Amniotic epithelial cell (primary cell): ENCODE measurements around the gene NEXN.
"Not testable (repeated sequence)": the region's sequence is repeated elsewhere in the genome, so short reads cannot be mapped to it uniquely, and the experiment has no call there.

Experiments
- DNase-seq: peaks from one replicate; pipeline ENCODE4 v3.0.0-alpha.2; 2010; ENCODE audit warnings: low read depth

Gene NEXN

GRCh38 chr1:77906019-77906545, 17.7 kb downstream of the NEXN start:
- no peak for DNase-seq

DNA sequence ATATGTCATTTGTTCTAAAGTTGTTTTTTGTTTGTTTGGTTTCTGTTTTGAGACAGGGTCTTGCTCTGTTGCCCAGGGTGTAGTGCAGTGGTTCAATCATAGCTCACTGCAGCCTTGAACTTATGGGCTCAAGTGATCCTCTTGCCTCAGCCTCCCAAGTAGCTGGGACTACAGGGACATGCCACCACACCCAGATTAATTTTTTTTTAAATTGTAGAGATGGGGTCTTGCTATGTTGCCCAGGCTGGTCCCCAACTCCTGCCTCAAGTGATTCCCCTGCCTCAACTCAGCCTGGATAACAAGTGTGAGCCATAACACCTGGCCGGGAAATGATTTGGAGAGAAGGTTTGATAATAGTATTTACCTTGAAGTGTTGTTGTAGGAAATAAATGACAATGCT, 18.2 kb downstream of the NEXN start:
- DNase-seq = no peak

- DNase-seq = no peak
These were observed 21.7 kb downstream of the NEXN start for GRCh38 chr1:77910116-77910515.

DNA sequence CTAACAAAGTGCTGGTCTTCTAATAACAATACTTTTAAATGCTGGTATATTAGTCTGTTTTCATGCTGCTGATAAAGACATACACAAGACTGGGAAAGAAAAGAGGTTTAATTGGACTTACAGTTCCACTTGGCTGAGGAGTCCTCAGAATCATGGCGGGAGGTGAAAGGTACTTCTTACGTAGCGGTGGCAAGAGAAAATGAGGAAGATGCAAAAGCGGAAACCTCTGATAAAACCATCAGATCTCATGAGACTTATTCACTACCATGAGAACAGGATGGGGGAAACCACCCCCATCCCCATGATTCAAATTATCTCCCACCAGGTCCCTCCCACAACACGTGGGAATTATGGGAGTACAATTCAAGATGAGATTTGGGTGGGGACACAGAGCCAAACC, 30.5 kb downstream of the NEXN start:
- not testable (repeated sequence) for DNase-seq

DNA sequence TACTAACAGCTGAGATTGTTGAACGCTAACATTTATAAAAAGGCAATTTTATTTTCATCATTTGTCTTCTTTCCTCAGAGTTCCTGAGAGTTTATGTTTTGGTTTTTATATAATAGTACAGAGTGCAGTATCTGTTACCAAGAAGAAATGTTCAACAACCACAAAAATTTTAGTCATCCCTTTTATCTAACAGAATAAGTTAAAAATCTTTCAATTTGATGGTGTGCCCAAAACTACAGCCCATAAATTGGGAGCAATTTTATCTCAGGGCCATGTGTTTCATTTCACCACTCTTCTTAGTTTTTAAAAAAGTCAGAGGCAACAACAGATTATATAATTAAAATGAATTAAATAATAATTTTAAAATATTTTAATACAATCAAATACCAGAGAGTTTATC, 37.1 kb downstream of the NEXN start:
- DNase-seq = peak; percentile 78

DNA sequence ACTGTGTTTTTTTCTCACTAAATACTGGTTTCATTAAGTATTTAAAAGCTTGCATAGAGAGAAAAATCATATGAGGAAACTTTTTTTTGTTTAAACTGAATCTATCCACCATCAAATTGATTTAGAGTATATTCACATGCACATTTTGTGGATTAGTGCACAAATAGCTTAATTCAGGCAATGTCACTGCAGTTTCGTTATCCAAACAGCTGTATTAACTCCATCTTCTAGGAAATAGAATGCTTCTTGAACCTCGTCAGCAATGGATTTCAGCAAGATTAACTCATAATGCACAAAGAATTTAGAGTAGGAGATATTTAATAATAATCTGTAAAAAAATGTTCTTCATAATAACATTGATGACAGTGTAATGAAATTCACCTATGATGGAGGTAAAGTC, 37.5 kb downstream of the NEXN start:
- DNase-seq = peak; percentile 34

- peak; percentile 29 for DNase-seq
These were observed 38.3 kb downstream of the NEXN start for GRCh38 chr1:77926561-77927357.

- DNase-seq = no peak
These were observed 39.0 kb downstream of the NEXN start for GRCh38 chr1:77927414-77927813.

- no peak for DNase-seq
These were observed 41.4 kb downstream of the NEXN start for GRCh38 chr1:77929806-77930205.

DNA sequence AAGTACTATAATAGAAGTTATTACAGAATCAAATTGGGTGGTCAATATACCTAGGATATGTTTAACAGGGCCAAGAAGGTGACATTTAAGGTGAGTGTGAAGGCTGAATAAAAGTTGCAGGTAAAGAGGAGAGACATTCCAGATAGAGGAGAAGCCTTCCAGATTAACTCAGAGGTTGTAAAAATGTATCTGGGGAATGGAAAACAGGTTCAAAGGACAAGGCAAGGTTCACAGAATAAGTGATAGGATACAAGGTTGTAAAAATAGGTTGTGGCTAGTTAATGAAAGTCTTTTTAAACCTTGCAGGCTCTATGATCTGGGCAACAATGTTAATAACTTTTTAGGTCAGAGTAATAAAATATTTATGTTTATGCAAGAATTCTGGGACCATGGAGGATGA, 50.2 kb downstream of the NEXN start:
- no peak for DNase-seq

DNA sequence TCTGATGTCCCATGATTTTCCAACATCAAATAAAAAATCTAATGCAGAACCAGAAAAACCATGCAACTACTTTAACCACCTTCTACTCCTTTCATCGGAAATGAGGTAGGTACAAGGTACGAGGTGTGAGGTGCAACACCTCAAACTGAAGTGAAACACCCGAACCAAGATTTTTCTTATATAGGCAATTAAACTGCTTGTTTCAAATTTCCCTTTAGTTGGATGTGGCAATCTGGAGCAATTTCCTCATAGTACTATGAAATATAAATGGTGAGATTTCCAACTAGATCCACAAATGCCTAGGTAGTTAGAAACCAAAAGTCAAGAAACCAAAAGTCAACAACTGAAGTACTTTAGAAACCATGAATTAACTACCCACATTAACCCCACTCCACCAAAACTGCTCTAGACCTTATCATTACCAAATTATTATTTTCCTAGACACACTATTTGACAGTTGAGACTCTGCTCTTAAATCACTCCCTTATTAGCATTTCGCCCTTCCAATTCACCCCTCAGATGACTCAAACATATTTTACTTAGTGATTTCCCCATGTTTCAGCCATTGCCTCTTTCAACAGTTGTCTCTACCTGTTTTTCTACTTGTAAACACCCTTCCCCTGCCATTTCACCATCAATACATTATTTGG, 52.6 kb downstream of the NEXN start:
- DNase-seq = peak; percentile 12

DNA sequence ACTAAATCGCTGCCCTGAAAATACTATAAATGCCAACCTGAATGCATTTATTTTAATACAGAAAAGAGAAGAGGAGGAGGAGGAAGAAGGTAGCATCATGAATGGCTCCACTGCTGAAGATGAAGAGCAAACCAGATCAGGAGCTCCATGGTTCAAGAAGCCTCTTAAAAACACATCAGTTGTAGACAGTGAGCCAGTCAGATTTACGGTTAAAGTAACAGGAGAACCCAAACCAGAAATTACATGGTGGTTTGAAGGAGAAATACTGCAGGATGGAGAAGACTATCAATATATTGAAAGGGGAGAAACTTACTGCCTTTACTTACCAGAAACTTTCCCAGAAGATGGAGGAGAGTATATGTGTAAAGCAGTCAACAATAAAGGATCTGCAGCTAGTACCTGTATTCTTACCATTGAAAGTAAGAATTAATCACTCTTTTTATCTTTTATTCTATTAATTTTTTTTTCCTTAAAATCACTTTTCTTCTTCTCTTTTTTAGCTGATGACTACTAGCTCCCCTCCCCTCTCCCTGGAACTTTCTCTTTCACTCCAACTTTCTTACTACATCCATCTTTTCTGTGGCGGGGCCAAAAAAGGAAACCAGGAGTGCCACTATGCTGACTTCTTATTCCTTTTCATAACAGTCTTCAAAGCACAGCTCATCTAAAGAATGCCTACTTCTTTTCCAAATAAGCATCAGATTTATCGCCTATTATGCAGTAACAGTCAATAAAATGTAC, 54.1 kb downstream of the NEXN start:
- DNase-seq = no peak

DNA sequence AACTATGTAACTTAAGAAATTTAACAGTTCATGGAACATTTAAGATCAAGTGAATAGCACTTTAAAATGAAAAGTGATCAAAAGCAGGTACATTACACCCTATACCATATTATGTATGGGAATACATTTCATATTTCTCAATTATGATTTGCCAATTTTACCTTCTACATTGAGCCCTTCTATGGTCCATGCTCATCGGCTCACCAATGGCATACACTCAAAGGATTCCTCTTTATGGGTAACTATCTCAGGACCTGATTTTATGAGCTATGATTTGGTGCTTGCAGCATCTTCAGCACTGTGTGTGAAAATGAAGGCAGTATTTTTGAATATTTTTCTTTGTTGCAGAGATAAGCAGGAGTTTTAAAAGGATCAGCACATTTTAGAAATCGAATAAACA, 56.9 kb downstream of the NEXN start:
- DNase-seq = no peak

- DNase-seq = peak; percentile 41
These were observed 60.5 kb downstream of the NEXN start for GRCh38 chr1:77948841-77949424.

GRCh38 chr1:77950873-77951272, 62.4 kb downstream of the NEXN start:
- DNase-seq = no peak

DNA sequence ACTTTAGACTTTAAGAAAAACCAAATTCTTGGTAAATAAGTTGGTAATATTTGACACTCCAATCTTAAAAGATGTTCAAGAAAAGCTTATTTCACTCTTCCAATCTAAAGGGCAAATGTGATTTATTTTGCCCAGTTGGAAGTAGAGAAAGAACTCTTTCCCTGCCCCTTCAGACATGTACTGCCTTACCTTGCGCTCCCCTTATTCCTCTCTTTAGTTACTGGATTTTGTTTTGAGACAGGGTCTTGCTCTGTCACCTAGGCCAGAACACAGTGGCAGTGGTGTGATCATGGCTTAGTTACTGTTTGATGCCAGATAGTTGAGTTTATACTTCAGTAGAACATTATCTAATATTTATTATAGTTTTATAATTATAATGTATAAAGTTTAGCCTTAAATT, 62.9 kb downstream of the NEXN start:
- no peak for DNase-seq

DNA sequence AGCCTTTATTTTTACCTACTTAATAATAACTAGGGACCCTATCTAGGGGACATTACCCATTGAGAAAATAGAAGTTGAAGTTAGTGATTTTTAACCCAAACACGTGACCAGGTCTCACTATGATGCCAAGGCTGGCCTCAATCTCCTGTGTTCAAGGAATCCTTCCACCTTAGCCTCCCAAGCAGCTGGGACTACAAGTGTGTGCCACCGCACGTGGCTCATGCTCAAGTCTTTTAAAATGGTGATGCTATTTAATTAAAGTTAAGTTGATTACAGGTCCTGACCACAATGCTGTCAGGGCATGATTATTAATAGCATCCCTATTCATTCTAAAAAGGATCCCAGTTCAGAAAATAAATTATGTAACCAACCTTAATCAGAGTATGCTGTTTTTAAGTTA, 65.5 kb downstream of the NEXN start:
- DNase-seq = no peak

DNA sequence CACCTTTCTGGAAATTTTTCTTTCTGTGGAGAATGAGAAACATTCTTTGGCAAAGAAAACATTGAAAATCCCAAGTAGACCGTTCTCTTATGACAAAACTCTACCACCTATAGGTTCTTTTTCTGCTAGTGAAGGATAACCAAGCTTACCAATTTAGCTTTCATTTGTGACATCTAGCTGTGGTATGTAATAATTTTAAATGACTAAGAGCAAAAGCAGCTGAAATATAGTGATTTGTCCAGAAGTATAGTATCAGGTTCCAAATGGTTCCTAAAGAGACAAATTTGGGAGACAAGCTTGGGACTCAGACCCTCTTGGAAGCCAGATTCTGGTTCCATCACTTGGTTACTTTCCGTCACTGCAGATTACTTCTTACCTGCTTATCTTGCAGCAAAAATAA, 66.1 kb downstream of the NEXN start:
- DNase-seq = no peak

DNA sequence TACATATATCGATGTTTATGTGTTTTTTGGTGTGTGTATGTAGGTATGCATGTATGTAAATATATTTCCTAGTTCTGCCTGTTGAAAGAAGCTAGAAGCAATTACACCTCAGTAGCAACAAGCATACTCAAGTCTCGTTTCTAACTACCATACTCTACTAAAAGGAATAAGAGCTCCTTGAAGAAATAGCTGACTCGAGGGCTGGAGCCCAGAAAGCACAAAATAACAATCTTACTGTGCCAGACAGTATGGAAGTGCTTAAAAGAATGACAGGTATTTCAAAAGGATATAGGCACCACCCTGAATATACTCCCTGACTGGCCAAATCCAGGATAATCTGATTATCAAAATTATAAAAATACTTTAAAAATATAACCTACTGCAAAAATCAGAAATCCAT, 67.3 kb downstream of the NEXN start:
- no peak for DNase-seq

- DNase-seq = no peak
These were observed 68.0 kb downstream of the NEXN start for GRCh38 chr1:77956464-77956863.

GRCh38 chr1:77958391-77958790, 70.0 kb downstream of the NEXN start:
- no peak for DNase-seq

GRCh38 chr1:77958850-77959249, 70.4 kb downstream of the NEXN start:
- no peak for DNase-seq
